MM.1S (cell line): ENCODE results near the gene POLD3.
A peak's percentile ranks its signal among the peaks of the same experiment; 100 is the strongest.

Experiments used
- CTCF ChIP-seq: fragments of 300-600 bp; sonication (generic); IDR thresholded peaks from 2 replicates; pipeline ENCODE4 v1.5.1; 2016; ENCODE audit warnings: antibody characterized with exemption, low read length, mixed read lengths
- EZH2 ChIP-seq: fragments of 300-600 bp; sonication (generic); optimal IDR thresholded peaks from 2 replicates; pipeline ENCODE3; 2017; ENCODE audit warnings: low read depth, mild to moderate bottlenecking, antibody characterized with exemption, low read length, mixed read lengths
- EZH2phosphoT487 ChIP-seq: fragments of 300-600 bp; sonication (generic); IDR thresholded peaks from 2 replicates; pipeline ENCODE4 v1.6.1; 2018; ENCODE audit warnings: antibody characterized with exemption, low read length

- peak; percentile 39 for TF ChIP-seq CTCF
- TF ChIP-seq EZH2phosphoT487 = no peak
- no peak for TF ChIP-seq EZH2
Observed at GRCh38 chr11:74611369-74611861, 19.0 kb downstream of the POLD3 start.
